Measurements from ENCODE around the gene WDR82. TPM values are rescaled to one million over a fixed set of nuclear protein-coding genes. Genes with fewer than 3 reads are reported as not detected.

The WDR82 gene
- total RNA-seq, 1 donor from 2014 or later, result 49.2 TPM

- H3K9me3 ChIP-seq (ENCODE audit: low read depth), result no peaks in the 10 kb centered on the region
- H3K4me3 ChIP-seq, result peak overlapping the region; percentile 52
- no peak overlapping the region for H3K27ac ChIP-seq
- H3K36me3 ChIP-seq, result no peaks in the 10 kb centered on the region
- H3K9me3 Mint-ChIP-seq, result no peaks in the 10 kb centered on the region
- H3K27ac Mint-ChIP-seq, result peak overlapping the region; percentile 79
- H3K27me3 ChIP-seq, result no peaks in the 10 kb centered on the region
- H3K4me3 Mint-ChIP-seq, result peak overlapping the region; percentile 78
- H3K79me2 ChIP-seq (ENCODE audit: low read depth), result no peaks in the 10 kb centered on the region
- peaks cover 52% of the 10 kb centered on the region for H3K4me1 Mint-ChIP-seq
- H2AFZ ChIP-seq (replicated peaks), result no peak overlapping the region
- peaks cover 21% of the 10 kb centered on the region for H3K27me3 Mint-ChIP-seq (ENCODE audit: insufficient read depth, low read depth)
- H3K4me2 ChIP-seq, result peak overlapping the region; percentile 88
- peaks cover 4% of the 10 kb centered on the region for H3K36me3 Mint-ChIP-seq
- no peak overlapping the region for H3K9ac ChIP-seq
- H3F3A ChIP-seq (ENCODE audit: low read depth), result peaks cover 24% of the 10 kb centered on the region
- no peaks in the 10 kb centered on the region for H4K20me1 ChIP-seq (ENCODE audit: low read depth)
- peaks cover 42% of the 10 kb centered on the region for H3K4me1 ChIP-seq
- DNase-seq (ENCODE audit: low spot score), result peak; percentile 62
- no peak for TF ChIP-seq EZH2 (IDR thresholded peaks at IDR 0.05)
- TF ChIP-seq, protein P1, sequence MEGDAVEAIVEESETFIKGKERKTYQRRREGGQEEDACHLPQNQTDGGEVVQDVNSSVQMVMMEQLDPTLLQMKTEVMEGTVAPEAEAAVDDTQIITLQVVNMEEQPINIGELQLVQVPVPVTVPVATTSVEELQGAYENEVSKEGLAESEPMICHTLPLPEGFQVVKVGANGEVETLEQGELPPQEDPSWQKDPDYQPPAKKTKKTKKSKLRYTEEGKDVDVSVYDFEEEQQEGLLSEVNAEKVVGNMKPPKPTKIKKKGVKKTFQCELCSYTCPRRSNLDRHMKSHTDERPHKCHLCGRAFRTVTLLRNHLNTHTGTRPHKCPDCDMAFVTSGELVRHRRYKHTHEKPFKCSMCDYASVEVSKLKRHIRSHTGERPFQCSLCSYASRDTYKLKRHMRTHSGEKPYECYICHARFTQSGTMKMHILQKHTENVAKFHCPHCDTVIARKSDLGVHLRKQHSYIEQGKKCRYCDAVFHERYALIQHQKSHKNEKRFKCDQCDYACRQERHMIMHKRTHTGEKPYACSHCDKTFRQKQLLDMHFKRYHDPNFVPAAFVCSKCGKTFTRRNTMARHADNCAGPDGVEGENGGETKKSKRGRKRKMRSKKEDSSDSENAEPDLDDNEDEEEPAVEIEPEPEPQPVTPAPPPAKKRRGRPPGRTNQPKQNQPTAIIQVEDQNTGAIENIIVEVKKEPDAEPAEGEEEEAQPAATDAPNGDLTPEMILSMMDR (IDR thresholded peaks at IDR 0.05), result peak; percentile 11
Measured at GRCh38 chr3:52299879-52300611, 21.6 kb upstream of the WDR82 start.

GRCh38 chr3:52299247-52299878, 20.9 kb upstream of the WDR82 start:
- Histone ChIP-seq H2AFZ (replicated peaks) (peak overlapping the region; percentile 36), H3K27me3 (no peaks in the 10 kb centered on the region), H3K27ac (no peak overlapping the region), H3K4me3 (peak overlapping the region; percentile 52), H3K4me1 (peaks cover 42% of the 10 kb centered on the region), H4K20me1 (ENCODE audit: low read depth) (no peaks in the 10 kb centered on the region), H3K36me3 (no peaks in the 10 kb centered on the region), H3K4me2 (peak overlapping the region; percentile 88), H3K9me3 (ENCODE audit: low read depth) (no peaks in the 10 kb centered on the region), H3F3A (ENCODE audit: low read depth) (peaks cover 24% of the 10 kb centered on the region), H3K79me2 (ENCODE audit: low read depth) (no peaks in the 10 kb centered on the region), H3K9ac (no peak overlapping the region)
- Mint-ChIP-seq H3K27me3 (ENCODE audit: insufficient read depth, low read depth) (peaks cover 16% of the 10 kb centered on the region), H3K4me3 (peak overlapping the region; percentile 78), H3K36me3 (peaks cover 4% of the 10 kb centered on the region), H3K9me3 (no peaks in the 10 kb centered on the region), H3K27ac (peak overlapping the region; percentile 94), H3K4me1 (peaks cover 55% of the 10 kb centered on the region)
- DNase-seq (ENCODE audit: low spot score), result peak; percentile 56
- TF ChIP-seq EZH2 (IDR thresholded peaks at IDR 0.05), result no peak
- TF ChIP-seq, protein P1 (IDR thresholded peaks at IDR 0.05), result no peak
- no peak for TF ChIP-seq EZH2phosphoT487 (IDR thresholded peaks at IDR 0.05)

- no peak overlapping the region for H3K27ac ChIP-seq
- no peak overlapping the region for H3K9ac ChIP-seq
- no peaks in the 10 kb centered on the region for H3K36me3 ChIP-seq
- H4K20me1 ChIP-seq (ENCODE audit: low read depth), result no peaks in the 10 kb centered on the region
- TF ChIP-seq EZH2phosphoT487 (IDR thresholded peaks at IDR 0.05), result no peak
- TF ChIP-seq, protein P1 (IDR thresholded peaks at IDR 0.05), result peak; percentile 20
- no peaks in the 10 kb centered on the region for H3K9me3 Mint-ChIP-seq
- peaks cover 24% of the 10 kb centered on the region for H3F3A ChIP-seq (ENCODE audit: low read depth)
- no peaks in the 10 kb centered on the region for H3K79me2 ChIP-seq (ENCODE audit: low read depth)
- peaks cover 4% of the 10 kb centered on the region for H3K36me3 Mint-ChIP-seq
- H3K9me3 ChIP-seq (ENCODE audit: low read depth), result no peaks in the 10 kb centered on the region
- H3K27me3 ChIP-seq, result no peaks in the 10 kb centered on the region
- peak; percentile 76 for DNase-seq (ENCODE audit: low spot score)
- H3K27ac Mint-ChIP-seq, result peak overlapping the region; percentile 94
- peaks cover 55% of the 10 kb centered on the region for H3K4me1 Mint-ChIP-seq
- peaks cover 15% of the 10 kb centered on the region for H3K27me3 Mint-ChIP-seq (ENCODE audit: insufficient read depth, low read depth)
- peaks cover 41% of the 10 kb centered on the region for H3K4me1 ChIP-seq
- peak overlapping the region; percentile 52 for H3K4me3 ChIP-seq
- H2AFZ ChIP-seq (replicated peaks), result peak overlapping the region; percentile 36
- H3K4me3 Mint-ChIP-seq, result peak overlapping the region; percentile 78
- H3K4me2 ChIP-seq, result peak overlapping the region; percentile 88
Measured at GRCh38 chr3:52298149-52299098, 20.0 kb upstream of the WDR82 start.

Data from neural progenitor cell (in vitro differentiated cells).